GM19467 (cell line): Measurements from ENCODE around the gene DCST2.
"Not testable (repeated sequence)": the region's sequence is repeated elsewhere in the genome, so short reads cannot be mapped to it uniquely, and the experiment has no call there.

Experiments
- ATAC-seq: cut with Tn5 transposase; IDR thresholded peaks from one replicate; pipeline ENCODE4 v1.9.1; 2021; ENCODE audit warnings: mild to moderate bottlenecking, moderate library complexity; ENCODE audit not compliant: unreplicated experiment

Gene DCST2

DNA sequence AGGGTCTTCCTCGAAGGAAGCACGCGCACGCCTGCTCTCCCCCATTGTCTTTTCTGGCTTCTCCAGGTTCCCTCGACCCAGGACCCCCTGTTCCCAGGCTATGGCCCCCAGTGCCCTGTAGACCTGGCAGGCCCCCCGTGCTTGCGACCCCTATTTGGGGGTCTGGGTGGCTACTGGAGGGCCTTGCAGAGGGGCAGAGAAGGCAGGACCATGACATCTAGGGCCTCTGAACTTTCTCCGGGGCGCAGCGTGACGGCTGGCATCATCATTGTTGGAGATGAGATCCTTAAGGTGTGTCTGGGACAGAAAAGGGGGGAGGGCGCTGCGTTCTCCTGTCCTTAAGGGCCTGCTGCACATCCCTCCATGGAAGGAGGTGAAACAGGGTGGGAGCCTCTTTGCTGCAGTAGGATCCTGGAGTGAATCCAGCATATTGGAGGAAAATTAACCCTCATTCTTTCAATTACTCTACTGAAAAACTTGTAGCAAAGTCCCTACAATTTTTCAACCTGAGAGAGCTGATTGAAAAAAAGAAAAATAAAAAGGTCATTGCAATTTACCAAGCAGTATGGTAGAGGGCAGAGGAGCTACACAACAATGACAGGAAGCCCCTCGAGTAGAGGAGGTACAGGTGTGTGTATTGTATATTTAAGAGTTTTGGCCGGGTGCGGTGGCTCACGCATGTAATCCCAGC lies 49.7 kb downstream of the DCST2 start:
- no peak for ATAC-seq

DNA sequence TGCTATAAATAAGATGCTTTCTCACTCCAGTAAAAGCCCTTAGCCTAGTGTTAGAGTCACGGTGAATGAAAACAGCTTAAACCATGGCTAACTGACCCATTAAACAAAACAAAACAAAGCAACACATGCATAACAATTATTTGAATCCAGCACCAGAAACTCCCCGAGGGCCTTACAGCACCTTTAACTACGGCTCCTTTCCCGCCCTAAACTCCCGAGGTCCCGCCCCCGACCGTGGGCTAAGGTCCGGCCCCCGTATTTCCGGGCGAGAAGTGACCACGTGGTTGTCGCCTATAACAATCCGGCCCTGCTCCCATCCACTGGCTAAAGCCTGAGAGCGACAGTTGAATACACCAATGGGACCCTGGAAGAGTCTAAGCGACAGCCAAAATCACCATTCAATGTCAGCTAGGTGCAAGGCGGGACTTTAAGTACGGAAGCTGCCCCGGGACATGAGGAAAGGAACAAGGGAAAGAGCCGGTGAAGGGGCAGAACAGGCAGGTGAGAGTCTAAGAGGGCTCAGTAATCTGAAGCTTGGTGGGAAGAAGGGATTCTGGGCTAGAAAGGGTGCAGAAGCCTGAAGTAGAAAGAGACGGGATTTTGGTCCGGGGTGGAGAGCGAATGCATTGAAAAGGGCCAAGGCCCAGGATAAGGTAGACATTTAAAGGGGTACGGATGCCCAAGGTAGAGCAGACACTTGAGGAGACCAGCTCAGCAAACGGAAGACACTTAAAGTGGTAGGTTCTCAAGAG lies 50.5 kb downstream of the DCST2 start, which contains the start of gene FLAD1:
Gene FLAD1 (plus strand): TSS at position 448 of the 752 bp plus-strand sequence. CDS start 351 bp downstream, outside the sequence.
- ATAC-seq: peak; percentile 97

DNA sequence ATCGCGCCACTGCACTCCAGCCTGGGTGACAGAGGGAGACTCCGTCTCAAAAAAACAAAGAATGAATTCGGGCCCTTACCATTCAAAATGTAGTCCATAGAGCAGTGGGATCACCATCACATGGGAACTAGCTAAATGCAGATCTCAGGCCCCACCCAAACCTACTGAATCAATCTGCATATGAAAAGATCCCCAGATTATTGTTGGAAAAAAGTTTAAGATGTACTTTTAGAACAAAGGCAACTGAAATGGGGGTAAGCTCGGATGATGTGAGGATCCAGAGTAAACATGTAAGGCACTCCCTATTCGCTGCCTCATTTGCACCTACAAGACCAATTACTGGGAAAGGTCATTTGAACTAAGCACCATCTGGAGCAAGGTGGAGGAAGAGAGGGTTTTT lies 51.2 kb downstream of the DCST2 start:
- no peak for ATAC-seq

DNA sequence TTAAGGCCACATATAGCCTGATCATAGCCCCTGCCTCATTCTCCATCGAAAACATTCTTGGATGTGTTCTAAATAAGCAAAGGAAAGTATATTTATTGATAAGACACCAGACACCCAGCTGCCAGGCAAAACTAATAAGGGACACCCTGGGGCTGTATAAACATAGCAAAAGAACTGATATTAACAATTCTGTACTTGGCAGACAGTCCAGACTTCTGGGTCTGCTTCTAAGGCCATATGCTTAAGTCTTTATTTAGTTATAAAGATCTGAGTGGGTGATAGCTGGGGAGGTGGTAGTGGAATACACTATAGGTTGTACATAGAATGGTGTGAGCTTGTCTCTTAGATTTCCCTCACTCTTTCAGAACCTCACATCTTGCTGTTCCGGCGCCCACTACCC lies 55.2 kb downstream of the DCST2 start:
- no peak for ATAC-seq

DNA sequence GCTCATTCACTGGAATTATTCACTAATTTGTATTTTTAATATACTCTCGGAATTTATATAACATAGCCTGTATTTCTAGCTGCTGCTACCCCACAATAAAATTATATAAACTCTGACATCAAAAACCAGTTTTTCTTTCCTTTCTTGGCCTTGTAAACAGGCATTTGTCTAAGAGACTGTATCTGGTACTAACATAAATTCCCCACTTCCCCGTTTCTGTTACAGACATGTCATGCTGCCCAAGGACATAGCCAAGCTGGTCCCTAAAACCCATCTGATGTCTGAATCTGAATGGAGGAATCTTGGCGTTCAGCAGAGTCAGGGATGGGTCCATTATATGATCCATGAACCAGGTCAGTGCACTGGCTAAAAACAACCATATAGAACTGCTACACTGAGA lies 55.8 kb downstream of the DCST2 start:
- not testable (repeated sequence) for ATAC-seq

DNA sequence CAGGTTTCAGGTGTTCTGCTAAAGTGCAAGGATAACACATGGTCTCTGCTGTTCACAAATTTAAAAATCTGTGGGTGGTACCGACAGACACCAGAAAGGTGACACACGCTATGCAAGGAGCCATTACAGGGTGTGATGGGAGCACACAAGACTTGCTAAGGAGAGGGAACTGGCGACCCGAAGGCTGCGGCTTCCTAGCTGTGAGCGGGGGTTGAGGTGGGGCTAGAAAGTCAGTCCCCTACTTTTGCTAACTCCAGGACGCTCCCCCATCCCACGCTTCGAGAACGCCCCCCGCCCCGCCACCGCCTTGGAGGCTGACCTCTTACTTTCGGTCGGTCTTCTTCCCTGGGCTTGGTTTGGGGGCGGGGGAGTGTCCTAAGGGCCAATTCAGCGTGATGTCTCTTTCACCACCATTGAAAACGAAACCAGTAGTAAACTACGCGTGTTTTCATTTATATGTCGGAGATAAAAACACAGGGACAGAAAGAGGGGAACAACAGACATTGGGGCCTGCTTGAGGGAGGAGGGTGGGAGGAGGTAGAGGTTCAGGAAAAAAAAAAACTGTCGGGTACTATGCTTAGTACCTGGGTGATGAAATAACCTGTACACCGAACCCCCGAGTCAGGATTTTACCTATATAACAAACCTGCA lies 58.0 kb downstream of the DCST2 start:
- no peak for ATAC-seq

DNA sequence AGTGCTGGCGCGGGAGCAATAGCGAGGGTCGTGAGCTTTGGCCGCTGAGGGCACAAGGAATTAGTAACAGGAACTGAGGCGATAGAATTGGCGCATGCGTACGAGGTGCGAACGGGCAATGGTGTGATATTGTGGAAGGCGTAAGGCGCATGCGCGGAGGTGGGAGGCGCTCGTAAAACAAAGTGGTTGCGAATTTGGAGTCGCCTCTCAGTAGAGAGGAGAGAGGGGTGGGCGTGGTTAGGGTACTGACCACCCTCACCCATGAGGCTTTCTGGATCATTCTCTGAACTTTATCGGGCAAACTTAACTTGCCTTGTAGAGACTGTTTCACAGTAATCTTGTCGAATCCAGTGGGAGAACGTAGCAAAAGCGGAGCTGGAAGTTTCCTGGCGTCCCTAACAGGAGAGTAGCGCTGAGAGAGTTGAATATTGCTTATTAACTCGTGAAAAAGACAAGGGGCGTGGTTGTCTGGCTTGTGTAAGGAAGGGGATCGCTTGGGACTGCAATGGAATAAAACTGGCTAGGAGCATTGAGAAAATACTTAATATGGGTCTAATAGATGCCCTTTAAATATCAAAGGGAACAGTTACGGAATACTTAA lies 58.7 kb downstream of the DCST2 start:
- ATAC-seq: peak; percentile 39

DNA sequence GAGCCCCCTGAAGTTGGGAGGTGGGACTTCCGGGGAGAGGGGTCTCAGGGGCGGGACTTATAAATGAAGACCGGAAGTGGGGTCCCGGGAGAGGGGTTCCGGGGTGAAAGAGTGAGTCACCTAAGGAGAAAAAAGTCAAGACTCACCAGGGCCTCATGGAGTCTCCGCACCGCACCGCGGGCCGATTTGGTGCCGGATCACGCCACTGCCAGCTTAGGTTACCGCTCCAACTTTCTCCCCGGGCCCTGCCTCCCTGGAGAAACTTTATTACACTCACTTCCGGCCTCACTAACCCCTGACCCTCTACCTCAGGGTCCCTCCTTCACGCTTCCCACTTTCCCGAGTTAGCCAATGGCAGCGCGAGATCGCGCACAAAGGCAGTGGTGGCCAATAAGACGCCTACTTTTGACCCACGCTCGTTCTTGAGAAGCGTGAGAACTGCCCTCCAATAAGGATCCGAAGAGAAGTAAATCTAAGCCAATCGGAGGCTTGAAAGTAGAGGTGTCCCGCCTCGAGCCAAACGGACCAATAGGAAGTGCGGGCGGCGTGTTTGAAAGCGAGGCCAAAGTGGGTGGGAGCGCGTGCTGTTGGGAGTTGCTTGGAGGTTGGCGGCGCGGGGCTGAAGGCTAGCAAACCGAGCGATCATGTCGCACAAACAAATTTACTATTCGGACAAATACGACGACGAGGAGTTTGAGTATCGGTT lies 59.3 kb downstream of the DCST2 start, which contains the start of gene CKS1B:
Gene CKS1B (plus strand): TSS at position 580 of the 706 bp plus-strand sequence. CDS start 65 bp downstream, at position 645.
- ATAC-seq: peak; percentile 79

DNA sequence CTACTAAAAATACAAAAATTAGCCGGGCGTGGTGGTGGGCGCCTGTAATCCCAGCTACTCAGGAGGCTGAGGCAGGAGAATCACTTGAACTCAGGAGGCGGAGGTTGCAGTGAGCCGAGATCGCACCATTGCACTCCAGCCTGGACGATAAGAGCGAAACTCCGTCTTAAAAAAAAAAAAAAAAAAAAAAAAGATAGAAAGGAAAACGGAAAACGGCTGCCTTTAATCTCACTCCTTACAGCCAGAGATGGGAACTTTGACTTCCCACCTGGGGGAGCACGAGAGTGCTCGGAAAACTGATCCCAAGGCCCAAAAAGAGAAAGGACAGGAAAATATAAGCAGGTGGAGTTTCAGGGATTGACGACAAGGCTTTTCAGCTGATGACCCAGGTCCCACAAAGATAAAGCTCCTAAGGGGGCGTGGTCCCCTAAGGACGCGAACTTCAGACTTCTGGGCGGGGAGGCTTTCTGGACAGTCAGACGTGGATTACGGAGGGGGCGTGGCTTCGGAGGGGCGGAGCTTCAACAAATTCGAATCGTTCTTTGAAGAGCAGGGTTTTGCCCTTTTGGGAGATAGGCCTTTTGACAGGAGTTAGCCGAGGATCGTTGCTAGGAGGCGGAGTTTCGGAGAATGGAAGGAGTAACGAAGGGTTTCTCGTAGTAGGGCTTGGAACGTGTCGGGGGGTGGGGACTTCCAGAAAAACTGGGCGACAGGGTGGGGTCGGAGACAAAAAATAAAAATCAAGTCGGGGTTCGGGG lies 60.1 kb downstream of the DCST2 start:
- ATAC-seq: no peak

DNA sequence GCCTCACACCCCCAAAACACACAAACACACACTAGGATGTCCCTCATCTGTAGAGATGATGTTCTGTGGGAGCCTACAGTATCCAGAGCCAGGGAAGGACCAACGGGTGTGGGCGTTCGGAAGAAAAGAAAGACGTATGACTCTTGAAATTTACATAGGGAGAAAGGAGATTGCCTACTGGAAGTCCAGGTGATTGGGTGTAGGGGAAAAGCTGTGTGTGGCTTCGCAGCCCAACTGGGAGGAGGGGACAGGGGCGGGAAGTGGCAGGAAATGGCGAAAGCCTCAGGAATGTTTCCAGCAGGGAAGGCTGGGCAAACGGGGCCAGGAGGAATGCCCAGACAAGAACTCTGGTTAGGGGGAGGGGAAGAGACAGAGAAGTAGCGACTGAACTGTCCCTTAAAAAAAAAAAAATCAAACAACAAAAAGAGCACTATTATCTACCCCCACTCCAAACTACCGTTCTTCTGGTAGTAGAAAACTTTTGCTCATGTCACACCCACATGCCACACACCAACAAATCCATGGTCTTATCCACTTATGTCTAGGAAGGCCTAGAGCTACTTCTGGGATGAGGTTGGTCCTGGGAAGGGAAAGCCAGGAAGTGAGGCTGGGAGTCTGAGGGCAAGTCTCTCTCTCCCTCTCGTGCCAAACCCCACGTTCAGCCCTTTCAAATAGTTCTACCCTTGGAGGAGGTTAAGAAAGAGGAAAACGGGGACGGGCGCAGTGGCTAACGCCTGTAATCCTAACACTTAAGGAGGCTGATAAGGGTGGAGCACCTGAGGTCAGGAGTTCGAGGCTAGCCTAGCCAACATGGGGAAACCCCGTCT lies 60.9 kb downstream of the DCST2 start:
- ATAC-seq: no peak

DNA sequence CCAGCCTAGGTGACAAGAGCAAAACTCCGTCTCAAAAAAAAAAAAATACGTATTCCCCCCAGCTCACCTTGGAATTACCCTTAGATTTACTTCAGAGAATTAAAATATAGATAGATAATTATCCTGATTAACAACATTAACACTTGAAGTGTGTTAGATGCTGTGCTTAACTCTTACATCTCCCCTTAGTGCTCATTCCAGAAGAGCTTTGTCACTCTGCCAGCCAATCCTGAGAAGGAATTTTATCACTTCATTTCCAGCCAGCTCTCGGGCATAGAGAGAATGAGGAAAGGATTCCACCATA lies 61.4 kb downstream of the DCST2 start:
- no peak for ATAC-seq

DNA sequence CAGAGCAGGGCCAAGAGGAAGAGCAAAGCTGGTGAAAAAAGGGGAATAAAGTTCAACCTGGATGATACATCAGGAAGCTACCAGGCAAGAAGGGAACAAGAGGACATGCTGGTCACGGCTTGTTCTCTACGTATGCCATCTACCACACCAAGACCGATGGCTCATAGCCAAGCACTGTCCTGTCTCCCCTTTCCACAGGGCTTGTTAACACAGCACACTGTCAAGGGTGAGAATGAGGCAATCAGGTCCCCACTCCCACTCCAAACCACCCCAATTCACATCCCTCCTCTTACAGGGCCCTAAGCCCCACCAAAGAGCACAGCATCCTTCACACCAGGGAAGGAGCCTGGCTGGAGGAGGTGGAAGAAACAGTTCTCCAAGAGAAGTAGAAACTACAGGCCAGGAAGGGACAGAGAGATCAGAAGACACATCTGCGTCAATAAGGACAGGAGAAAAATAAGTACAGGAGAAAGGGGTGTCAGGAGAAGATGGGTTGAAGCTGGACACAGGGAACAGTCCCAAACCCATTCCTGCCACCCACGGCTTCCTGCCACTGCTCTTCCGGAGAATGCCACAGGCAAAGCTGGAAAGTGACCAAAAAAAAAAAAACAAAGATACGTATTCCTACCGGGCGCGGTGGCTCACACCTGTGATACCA lies 62.1 kb downstream of the DCST2 start:
- no peak for ATAC-seq

DNA sequence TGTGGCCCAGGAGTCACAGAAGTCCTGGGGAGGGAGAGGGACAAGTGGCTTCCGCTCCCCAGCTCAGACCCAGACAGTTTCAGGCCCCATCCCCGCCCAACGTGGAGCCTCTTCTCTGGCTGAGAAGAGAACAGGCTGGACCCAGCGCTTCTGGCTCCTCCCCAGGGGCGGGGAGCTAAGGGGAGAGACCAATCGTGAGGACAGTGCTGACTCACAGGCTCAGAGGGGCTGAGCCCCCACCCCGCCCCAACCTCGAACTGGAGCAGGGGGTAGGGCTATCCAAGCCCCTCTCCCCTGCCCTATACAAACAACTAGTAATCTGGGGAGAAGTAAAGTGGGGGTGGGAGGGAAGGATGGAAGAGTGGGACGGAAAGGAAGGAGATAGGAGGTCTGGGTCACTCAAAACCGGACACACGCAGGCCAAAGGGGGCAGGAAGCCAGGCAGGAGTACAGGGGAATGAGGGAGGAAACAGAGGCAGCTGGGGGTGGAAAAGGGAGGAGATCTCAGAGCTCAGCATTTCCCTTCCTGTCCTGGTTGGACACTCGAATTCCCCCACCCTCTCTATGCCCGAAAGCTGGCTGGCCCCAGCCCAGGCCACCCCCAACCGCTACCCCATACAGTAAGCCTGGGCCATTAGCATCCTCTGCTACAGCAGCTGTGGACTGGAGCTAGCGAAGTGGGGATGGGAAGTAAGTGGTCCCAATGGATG lies 62.8 kb downstream of the DCST2 start, which contains the start of gene SHC1:
Gene SHC1 (minus strand): TSS at position 117 of the 710 bp plus-strand sequence. CDS start 221 bp downstream, outside the sequence.
- ATAC-seq: no peak

DNA sequence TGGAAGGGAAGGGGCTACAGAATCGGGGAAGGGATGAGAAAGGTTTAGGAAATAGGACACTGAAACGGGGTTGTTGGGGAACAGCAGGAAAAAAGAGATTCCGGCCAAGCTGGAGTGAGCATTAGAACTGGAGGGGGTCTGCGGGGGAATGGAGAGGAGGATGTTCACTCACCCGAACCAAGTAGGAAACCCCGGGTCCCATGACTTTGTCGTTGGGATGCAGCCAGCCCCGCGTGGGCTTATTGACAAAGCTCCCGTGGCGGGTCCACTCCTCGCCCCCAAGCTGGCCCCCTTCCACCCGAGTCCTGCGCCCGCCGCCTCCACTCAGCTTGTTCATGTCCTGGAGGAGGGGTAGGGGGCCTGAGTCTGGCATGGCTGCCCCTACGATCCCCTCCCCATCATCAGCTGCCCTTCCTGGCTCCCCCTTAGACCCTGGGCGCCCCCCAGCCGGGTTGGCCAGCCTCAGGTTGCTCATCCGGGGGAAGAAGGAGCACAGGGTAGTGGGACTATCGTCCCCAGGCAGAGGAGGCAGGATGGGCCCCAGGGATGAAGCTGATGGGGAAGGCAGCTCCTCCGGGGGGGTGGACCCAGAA lies 63.6 kb downstream of the DCST2 start:
- ATAC-seq: no peak

DNA sequence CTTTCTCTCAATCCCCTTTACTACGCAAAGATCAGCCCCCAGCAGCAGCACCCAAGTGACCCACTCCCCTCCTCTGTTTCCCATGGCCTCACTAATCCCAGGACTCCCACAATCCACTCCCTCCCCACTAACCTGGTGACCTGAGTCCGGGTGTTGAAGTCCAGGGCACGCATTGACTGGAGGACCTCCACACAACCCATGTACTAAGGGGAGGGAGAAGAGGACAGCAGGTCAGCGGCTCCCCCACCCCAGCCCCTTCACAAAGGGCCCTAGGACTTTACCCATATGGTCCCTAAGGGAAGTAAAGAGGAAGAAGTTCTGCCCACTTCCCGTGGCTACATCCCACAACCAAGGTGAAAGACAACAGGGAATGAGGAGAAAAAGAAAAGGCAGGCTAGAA lies 64.3 kb downstream of the DCST2 start:
- no peak for ATAC-seq

DNA sequence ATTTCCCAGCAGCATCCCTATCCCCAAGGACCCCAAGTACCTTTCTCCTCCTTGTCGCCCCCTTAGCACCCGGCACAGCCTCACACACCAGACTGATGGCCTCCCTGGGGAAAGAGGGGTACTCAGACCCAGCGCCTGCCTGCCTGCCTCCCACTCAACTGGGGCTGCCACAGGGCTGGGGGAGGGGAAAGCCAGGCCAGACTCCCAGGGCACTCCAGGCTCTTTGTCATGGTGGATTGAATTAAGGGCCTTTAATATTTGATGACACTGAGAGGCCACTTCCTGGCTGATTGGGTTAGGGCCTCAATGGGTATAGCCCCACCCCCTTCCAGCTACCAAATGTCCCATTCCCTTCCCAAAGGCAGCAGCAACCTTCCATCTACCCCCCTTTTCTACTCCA lies 64.8 kb downstream of the DCST2 start:
- ATAC-seq: no peak
